HCT116 (cell line): Measurements from ENCODE around the gene LRFN2. TPM values are rescaled to one million over a fixed set of nuclear protein-coding genes. Genes with fewer than 3 reads are reported as not detected.

Source experiments
- ATAC-seq: fragments of 200-7000 bp; cut with Tn5 transposase; 2 replicates; pipeline ENCODE4 v1.9.1; 2020; ENCODE audit warnings: mild to moderate bottlenecking, moderate library complexity
- BruUV-seq: library from RNA; stranded (reverse); fragments of 400-500 nt; replicated peaks from 2 replicates; lab custom pipeline; 2021; lab: Mats Ljungman, UMichigan
- CTCF ChIA-PET: fragments of 300-600 bp; sonication (Branson Sonifier 250); formaldehyde crosslinking; loops from one replicate; lab custom pipeline; 2021; ENCODE audit warnings: antibody characterized with exemption; lab: Charles Lee
- POLR2A ChIA-PET: fragments of 300-600, 350-600 bp; sonication (Branson Sonifier 250); formaldehyde crosslinking; loops from one replicate; lab custom pipeline; 2021; ENCODE audit warnings: antibody characterized with exemption; lab: Charles Lee
- RAD21 ChIA-PET, 2 experiments: fragments of 300-600 bp; sonication (Branson Sonifier 250); formaldehyde crosslinking; loops; one replicate each; lab custom pipeline; 2023; ENCODE audit warnings: low total read pairs in 2 of 2; ENCODE audit not compliant: uncharacterized antibody in 2 of 2, unreplicated experiment in 2 of 2, low non-redundant PET in 1 of 2; lab: Charles Lee
- DNase-seq: peaks from one replicate; pipeline ENCODE4 v3.0.0-alpha.2; 2010; ENCODE audit warnings: low read depth, low spot score
- H2AFZ ChIP-seq: fragments of 200-600 bp; shearing (Covaris generic), sonication (generic); 2 replicates; pipeline ENCODE4 v1.6.1; 2017; ENCODE audit warnings: low read depth, mixed run types, mixed read lengths, antibody characterized with exemption, low read length; ENCODE audit not compliant: poor library complexity, severe bottlenecking
- H3K27ac ChIP-seq: 2 replicates; pipeline ENCODE4 v1.5.1; 2012; ENCODE audit warnings: low read depth, low read length
- H3K27me3 ChIP-seq: fragments of 200-600 bp; sonication (generic); 2 replicates; pipeline ENCODE4 v1.6.1; 2016; ENCODE audit warnings: mixed run types, low read length, mixed read lengths; ENCODE audit not compliant: insufficient read depth
- H3K36me3 ChIP-seq, 2 experiments: fragments of 200-500 bp in 1 of 2; fragments of 200-600 bp in 1 of 2; sonication (Bioruptor generic) in 1 of 2; sonication (generic) in 1 of 2; 2 replicates each; pipeline versions ENCODE4 v1.5.1 to v1.6.1; 2014 to 2016; ENCODE audit warnings: low read length in 2 of 2, inconsistent platforms in 1 of 2, mixed read lengths in 1 of 2, mixed run types in 1 of 2; ENCODE audit not compliant: insufficient read depth in 2 of 2, control insufficient read depth in 1 of 2
- H3K4me1 ChIP-seq, 2 experiments: fragments of 200-600 bp in 1 of 2; sonication (generic) in 1 of 2; 2 replicates each; pipeline versions ENCODE4 v1.5.1 to v1.6.1; 2012 to 2017; ENCODE audit warnings: low read length in 2 of 2, inconsistent platforms in 1 of 2, mild to moderate bottlenecking in 1 of 2, mixed read lengths in 1 of 2, mixed run types in 1 of 2, moderate library complexity in 1 of 2; ENCODE audit not compliant: insufficient read depth in 2 of 2, control insufficient read depth in 1 of 2
- H3K4me2 ChIP-seq: fragments of 200-600 bp; sonication (generic); 2 replicates; pipeline ENCODE4 v1.6.1; 2017; ENCODE audit warnings: mixed run types, low read length, mixed read lengths
- H3K4me3 ChIP-seq, 2 experiments: fragments of 200-600 bp in 1 of 2; sonication (generic) in 1 of 2; replicated peaks in 1 of 2; 2 replicates each; pipeline ENCODE4 v1.5.1; 2011 to 2016; ENCODE audit warnings: low read length in 2 of 2, control low read depth in 1 of 2, low read depth in 1 of 2, mild to moderate bottlenecking in 1 of 2, mixed read lengths in 1 of 2, mixed run types in 1 of 2
- H3K79me2 ChIP-seq: fragments of 200-600 bp; sonication (generic); 2 replicates; pipeline ENCODE4 v1.6.1; 2017; ENCODE audit warnings: mild to moderate bottlenecking, mixed run types, low read length, moderate library complexity, mixed read lengths; ENCODE audit not compliant: insufficient read depth
- H3K9ac ChIP-seq: fragments of 200-600 bp; sonication (generic); 2 replicates; pipeline ENCODE4 v1.6.1; 2016; ENCODE audit warnings: low read length, mixed read lengths
- H3K9me2 ChIP-seq: fragments of 200-600 bp; sonication (generic), shearing (Covaris generic); 2 replicates; pipeline ENCODE4 v1.6.1; 2017; ENCODE audit warnings: mixed run types, mild to moderate bottlenecking, moderate library complexity; ENCODE audit not compliant: insufficient read depth
- H3K9me3 ChIP-seq, 2 experiments: fragments of 200-500 bp in 1 of 2; fragments of 200-600 bp in 1 of 2; sonication (Bioruptor generic) in 1 of 2; sonication (generic) in 1 of 2; 2 replicates each; pipeline ENCODE4 v1.6.1; 2014 to 2017; ENCODE audit warnings: low read length in 2 of 2, mixed read lengths in 2 of 2, inconsistent platforms in 1 of 2, low read depth in 1 of 2, mild to moderate bottlenecking in 1 of 2, mixed run types in 1 of 2, moderate library complexity in 1 of 2; ENCODE audit not compliant: control insufficient read depth in 1 of 2, insufficient read depth in 1 of 2
- H4K20me1 ChIP-seq: fragments of 200-600 bp; sonication (generic), shearing (Covaris generic); 2 replicates; pipeline ENCODE4 v1.6.1; 2017; ENCODE audit warnings: mixed run types, mild to moderate bottlenecking, moderate library complexity; ENCODE audit not compliant: insufficient read depth
- CBX3 ChIP-seq: IDR thresholded peaks from 2 replicates; pipeline ENCODE4 v1.6.1; 2012; ENCODE audit warnings: low read depth
- ELF1 ChIP-seq: IDR thresholded peaks from 2 replicates; pipeline ENCODE4 v1.6.1; 2012; ENCODE audit warnings: low read depth, borderline replicate concordance
- EZH2phosphoT487 ChIP-seq: fragments of 200-600 bp; IDR thresholded peaks from 2 replicates; pipeline ENCODE4 v1.6.1; 2018; ENCODE audit warnings: antibody characterized with exemption, borderline replicate concordance
- FOSL1 ChIP-seq: IDR thresholded peaks from 2 replicates; pipeline ENCODE4 v1.6.1; 2012; ENCODE audit warnings: low read depth
- POLR2A ChIP-seq: IDR thresholded peaks from 2 replicates; pipeline ENCODE4 v1.7.0; 2011; ENCODE audit warnings: borderline replicate concordance; ENCODE audit not compliant: insufficient read depth, insufficient read length; ENCODE audit errors: extremely low read depth
- SIN3A ChIP-seq: IDR thresholded peaks from 2 replicates; pipeline ENCODE4 v1.6.1; 2012; ENCODE audit warnings: low read depth
- SP1 ChIP-seq: IDR thresholded peaks from 2 replicates; pipeline ENCODE4 v1.6.1; 2012; ENCODE audit warnings: low read depth
- SRF ChIP-seq: IDR thresholded peaks from 2 replicates; pipeline ENCODE4 v1.6.1; 2012; ENCODE audit warnings: low read depth
- YY1 ChIP-seq: IDR thresholded peaks from 2 replicates; pipeline ENCODE4 v1.6.1; 2011; ENCODE audit warnings: low read length, low read depth, moderate library complexity, mild to moderate bottlenecking; ENCODE audit not compliant: insufficient replicate concordance; ENCODE audit errors: extremely low read depth
- ZFX ChIP-seq: fragments of 450-650 bp; IDR thresholded peaks from 2 replicates; pipeline ENCODE4 v1.6.1; 2017
- intact Hi-C: fragments of 100-400 bp; cut with micrococcal nuclease; formaldehyde crosslinking; loops from 2 replicates; pipeline ENCODE4 v1.10.0; 2022
- total RNA-seq: library from RNA; stranded (reverse); gene quantifications from one replicate; pipeline ENCODE4 v1.2.1, GENCODE V29; 2021; ENCODE audit not compliant: unreplicated experiment
- TF ChIP-seq, protein P1 (sequence below): IDR thresholded peaks from 2 replicates; pipeline ENCODE4 v1.6.1; 2012; ENCODE audit warnings: low read depth
- TF ChIP-seq, protein P2 (sequence below): IDR thresholded peaks from 2 replicates; pipeline ENCODE4 v1.6.1; 2011; ENCODE audit warnings: mild to moderate bottlenecking, low read length, moderate library complexity; ENCODE audit not compliant: insufficient replicate concordance; ENCODE audit errors: extremely low read depth

Gene LRFN2
- total RNA-seq, 1 experiment from 2014 or later: not detected

DNA sequence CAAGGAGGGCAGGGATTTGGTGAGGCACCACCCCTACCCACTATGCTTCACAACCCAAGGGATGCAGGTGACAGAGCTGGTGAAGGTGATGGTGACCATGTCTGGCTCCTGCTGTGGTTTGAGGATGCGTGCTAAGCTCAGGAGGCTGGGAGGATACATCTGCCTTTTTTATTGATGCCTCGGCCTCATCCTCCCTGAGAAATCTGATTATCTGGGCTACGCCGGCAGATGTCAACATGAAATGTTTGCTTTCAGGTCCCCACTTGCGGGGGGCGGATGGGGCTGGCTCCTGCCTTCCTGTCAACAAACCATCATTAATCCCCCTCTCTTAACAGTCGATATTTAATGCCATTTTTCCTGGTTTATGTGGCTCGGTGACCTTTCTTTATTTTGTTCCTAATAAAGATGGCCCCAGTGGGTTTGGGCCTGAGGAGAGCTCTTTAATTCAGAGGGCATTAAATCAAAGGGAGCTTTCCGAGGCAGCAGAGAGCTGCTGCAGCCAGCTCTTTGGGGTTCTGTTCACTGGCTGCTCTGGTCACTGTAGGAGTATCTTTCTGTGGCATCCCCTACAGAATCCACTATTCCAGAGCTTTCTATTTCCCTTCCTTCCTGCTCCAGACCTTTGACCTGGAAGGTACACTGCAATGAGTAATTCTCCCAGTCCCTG lies 33.5 kb upstream of the LRFN2 start:
- POLR2A ChIA-PET: no interaction called here

More for the DNA sequence above, 33.5 kb upstream of the LRFN2 start:
- Histone ChIP-seq H3K9me3 (no peaks in the 10 kb centered on the region), H3K36me3 (no peaks in the 10 kb centered on the region), H3K9me2 (no peaks in the 10 kb centered on the region), H3K4me3 (no peak overlapping the region), H3K9ac (no peak overlapping the region), H3K79me2 (no peaks in the 10 kb centered on the region), H3K4me2 (no peak overlapping the region), H2AFZ (no peak overlapping the region), H3K27ac (no peak overlapping the region), H3K4me1 (no peaks in the 10 kb centered on the region), H3K27me3 (peaks cover 61% of the 10 kb centered on the region), H4K20me1 (no peaks in the 10 kb centered on the region)
- ATAC-seq: no peak
- RAD21 ChIA-PET: no interaction called here
- intact Hi-C loops: no loop called here
- no peak for DNase-seq
- CTCF ChIA-PET: no interaction called here
- BruUV-seq: no TSS peak
- no peak for TF ChIP-seq CBX3
- TF ChIP-seq SP1: no peak
- no peak for TF ChIP-seq POLR2A
- TF ChIP-seq ZFX: no peak
- TF ChIP-seq, protein P1, sequence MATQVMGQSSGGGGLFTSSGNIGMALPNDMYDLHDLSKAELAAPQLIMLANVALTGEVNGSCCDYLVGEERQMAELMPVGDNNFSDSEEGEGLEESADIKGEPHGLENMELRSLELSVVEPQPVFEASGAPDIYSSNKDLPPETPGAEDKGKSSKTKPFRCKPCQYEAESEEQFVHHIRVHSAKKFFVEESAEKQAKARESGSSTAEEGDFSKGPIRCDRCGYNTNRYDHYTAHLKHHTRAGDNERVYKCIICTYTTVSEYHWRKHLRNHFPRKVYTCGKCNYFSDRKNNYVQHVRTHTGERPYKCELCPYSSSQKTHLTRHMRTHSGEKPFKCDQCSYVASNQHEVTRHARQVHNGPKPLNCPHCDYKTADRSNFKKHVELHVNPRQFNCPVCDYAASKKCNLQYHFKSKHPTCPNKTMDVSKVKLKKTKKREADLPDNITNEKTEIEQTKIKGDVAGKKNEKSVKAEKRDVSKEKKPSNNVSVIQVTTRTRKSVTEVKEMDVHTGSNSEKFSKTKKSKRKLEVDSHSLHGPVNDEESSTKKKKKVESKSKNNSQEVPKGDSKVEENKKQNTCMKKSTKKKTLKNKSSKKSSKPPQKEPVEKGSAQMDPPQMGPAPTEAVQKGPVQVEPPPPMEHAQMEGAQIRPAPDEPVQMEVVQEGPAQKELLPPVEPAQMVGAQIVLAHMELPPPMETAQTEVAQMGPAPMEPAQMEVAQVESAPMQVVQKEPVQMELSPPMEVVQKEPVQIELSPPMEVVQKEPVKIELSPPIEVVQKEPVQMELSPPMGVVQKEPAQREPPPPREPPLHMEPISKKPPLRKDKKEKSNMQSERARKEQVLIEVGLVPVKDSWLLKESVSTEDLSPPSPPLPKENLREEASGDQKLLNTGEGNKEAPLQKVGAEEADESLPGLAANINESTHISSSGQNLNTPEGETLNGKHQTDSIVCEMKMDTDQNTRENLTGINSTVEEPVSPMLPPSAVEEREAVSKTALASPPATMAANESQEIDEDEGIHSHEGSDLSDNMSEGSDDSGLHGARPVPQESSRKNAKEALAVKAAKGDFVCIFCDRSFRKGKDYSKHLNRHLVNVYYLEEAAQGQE: no peak
- TF ChIP-seq EZH2phosphoT487: no peak
- no peak for TF ChIP-seq FOSL1
- TF ChIP-seq SRF: no peak
- TF ChIP-seq, protein P2, sequence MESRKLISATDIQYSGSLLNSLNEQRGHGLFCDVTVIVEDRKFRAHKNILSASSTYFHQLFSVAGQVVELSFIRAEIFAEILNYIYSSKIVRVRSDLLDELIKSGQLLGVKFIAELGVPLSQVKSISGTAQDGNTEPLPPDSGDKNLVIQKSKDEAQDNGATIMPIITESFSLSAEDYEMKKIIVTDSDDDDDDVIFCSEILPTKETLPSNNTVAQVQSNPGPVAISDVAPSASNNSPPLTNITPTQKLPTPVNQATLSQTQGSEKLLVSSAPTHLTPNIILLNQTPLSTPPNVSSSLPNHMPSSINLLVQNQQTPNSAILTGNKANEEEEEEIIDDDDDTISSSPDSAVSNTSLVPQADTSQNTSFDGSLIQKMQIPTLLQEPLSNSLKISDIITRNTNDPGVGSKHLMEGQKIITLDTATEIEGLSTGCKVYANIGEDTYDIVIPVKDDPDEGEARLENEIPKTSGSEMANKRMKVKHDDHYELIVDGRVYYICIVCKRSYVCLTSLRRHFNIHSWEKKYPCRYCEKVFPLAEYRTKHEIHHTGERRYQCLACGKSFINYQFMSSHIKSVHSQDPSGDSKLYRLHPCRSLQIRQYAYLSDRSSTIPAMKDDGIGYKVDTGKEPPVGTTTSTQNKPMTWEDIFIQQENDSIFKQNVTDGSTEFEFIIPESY: no peak
- TF ChIP-seq ELF1: no peak
- no peak for TF ChIP-seq YY1
- no peak for TF ChIP-seq SIN3A
